GM21390 (cell line): ENCODE data around the gene SETD5.
A peak's percentile ranks its signal among the peaks of the same experiment; 100 is the strongest.

Experiments
- ATAC-seq: cut with Tn5 transposase; IDR thresholded peaks from one replicate; pipeline ENCODE4 v1.9.1; 2021; ENCODE audit not compliant: unreplicated experiment

The SETD5 gene

GRCh38 chr3:9386501-9387321 lies 10.7 kb upstream of the SETD5 start:
- ATAC-seq = no peak

- ATAC-seq = no peak
These were observed 10.1 kb upstream of the SETD5 start for GRCh38 chr3:9387322-9387655.

GRCh38 chr3:9388142-9388541 lies 9.3 kb upstream of the SETD5 start:
- no peak for ATAC-seq

- no peak for ATAC-seq
These were observed 8.7 kb upstream of the SETD5 start for GRCh38 chr3:9388562-9389272.

- no peak for ATAC-seq
These were observed 7.0 kb upstream of the SETD5 start for GRCh38 chr3:9390265-9390888.

GRCh38 chr3:9392041-9392440 lies 5.4 kb upstream of the SETD5 start:
- ATAC-seq = no peak

- no peak for ATAC-seq
These were observed 1.7 kb upstream of the SETD5 start for GRCh38 chr3:9395570-9396300.

GRCh38 chr3:9396301-9396631 lies 1.1 kb upstream of the SETD5 start:
- ATAC-seq = peak; percentile 26

- ATAC-seq = peak; percentile 72
These were observed 633 bp upstream of the SETD5 start for GRCh38 chr3:9396632-9397331.

- ATAC-seq = no peak
These were observed 688 bp downstream of the SETD5 start for GRCh38 chr3:9397906-9398699.

- no peak for ATAC-seq
These were observed 1.4 kb downstream of the SETD5 start for GRCh38 chr3:9398700-9399336.

- no peak for ATAC-seq
These were observed 1.9 kb downstream of the SETD5 start for GRCh38 chr3:9399337-9399703.

GRCh38 chr3:9399746-9400145 lies 2.3 kb downstream of the SETD5 start:
- ATAC-seq = no peak

GRCh38 chr3:9400616-9401015 lies 3.2 kb downstream of the SETD5 start:
- no peak for ATAC-seq

GRCh38 chr3:9401986-9402385 lies 4.6 kb downstream of the SETD5 start:
- no peak for ATAC-seq

GRCh38 chr3:9402410-9403228 lies 5.2 kb downstream of the SETD5 start:
- no peak for ATAC-seq

GRCh38 chr3:9403463-9403862 lies 6.0 kb downstream of the SETD5 start:
- no peak for ATAC-seq

- no peak for ATAC-seq
These were observed 7.3 kb downstream of the SETD5 start for GRCh38 chr3:9404680-9405079.

- ATAC-seq = no peak
These were observed 8.3 kb downstream of the SETD5 start for GRCh38 chr3:9405756-9406155.
